ENCODE measurements around the gene PCSK5. TPM values are rescaled to one million over a fixed set of nuclear protein-coding genes. Genes with fewer than 3 reads are reported as not detected.

PCSK5 gene
- total and polyA plus RNA-seq, 2 experiments from 2014 or later: 59.1 to 71.7 TPM

GRCh38 chr9:75921391-75922127 is 31.1 kb downstream of the PCSK5 start:
- 80% methylated on average over 5 of the region's 5 CpGs for WGBS (ENCODE audit: low lambda C conversion rate, missing lambda C conversion rate)
- no peak for DNase-seq (ENCODE audit: low spot score)

GRCh38 chr9:75926385-75926784 is 35.9 kb downstream of the PCSK5 start:
- H3K27me3 ChIP-seq: no peaks in the 10 kb centered on the region
- H3K36me3 ChIP-seq (replicated peaks; ENCODE audit: insufficient read depth, low read depth): no peaks in the 10 kb centered on the region
- H3K79me2 ChIP-seq: peaks cover 88% of the 10 kb centered on the region
- H3K4me2 ChIP-seq: no peak overlapping the region
- H4K20me1 ChIP-seq (ENCODE audit: insufficient read depth, poor library complexity, severe bottlenecking): peaks cover 9% of the 10 kb centered on the region
- TF ChIP-seq EZH2phosphoT487 (IDR thresholded peaks at IDR 0.05; ENCODE audit: low read depth, severe bottlenecking, unreplicated experiment) (no peak), CTCF (IDR thresholded peaks at IDR 0.05; ENCODE audit: poor library complexity) (no peak), EZH2 (IDR thresholded peaks at IDR 0.05; ENCODE audit: borderline replicate concordance) (no peak)
- no peak for DNase-seq (ENCODE audit: low spot score)
- no peaks in the 10 kb centered on the region for H3K9me2 ChIP-seq (replicated peaks; ENCODE audit: insufficient read depth)
- H3K9me3 ChIP-seq (ENCODE audit: low read depth): no peaks in the 10 kb centered on the region
- WGBS (ENCODE audit: low lambda C conversion rate, missing lambda C conversion rate): 66% methylated on average over 2 of the region's 2 CpGs
- peaks cover 16% of the 10 kb centered on the region for H3K4me1 ChIP-seq (ENCODE audit: insufficient read depth)
- no peak overlapping the region for H3K4me3 ChIP-seq
- no peak overlapping the region for H3K27ac ChIP-seq
- no peak overlapping the region for H2AFZ ChIP-seq

More at GRCh38 chr9:75921391-75922127, 31.1 kb downstream of the PCSK5 start:
- Histone ChIP-seq H3K9me3 (ENCODE audit: low read depth) (no peaks in the 10 kb centered on the region), H3K4me1 (ENCODE audit: insufficient read depth) (no peaks in the 10 kb centered on the region), H3K27ac (no peak overlapping the region), H3K27me3 (no peaks in the 10 kb centered on the region), H3K4me3 (no peak overlapping the region), H2AFZ (no peak overlapping the region), H3K79me2 (peaks cover 100% of the 10 kb centered on the region), H4K20me1 (ENCODE audit: insufficient read depth, poor library complexity, severe bottlenecking) (peaks cover 9% of the 10 kb centered on the region), H3K36me3 (replicated peaks; ENCODE audit: insufficient read depth, low read depth) (no peaks in the 10 kb centered on the region), H3K9me2 (replicated peaks; ENCODE audit: insufficient read depth) (no peaks in the 10 kb centered on the region), H3K4me2 (no peak overlapping the region)
- TF ChIP-seq CTCF (IDR thresholded peaks at IDR 0.05; ENCODE audit: poor library complexity) (no peak), EZH2 (IDR thresholded peaks at IDR 0.05; ENCODE audit: borderline replicate concordance) (no peak), EZH2phosphoT487 (IDR thresholded peaks at IDR 0.05; ENCODE audit: low read depth, severe bottlenecking, unreplicated experiment) (no peak)

GRCh38 chr9:75927356-75927755 is 36.9 kb downstream of the PCSK5 start:
- H3K27ac ChIP-seq: peak overlapping the region; percentile 14
- H2AFZ ChIP-seq: no peak overlapping the region
- no peak overlapping the region for H3K4me2 ChIP-seq
- no peaks in the 10 kb centered on the region for H3K9me2 ChIP-seq (replicated peaks; ENCODE audit: insufficient read depth)
- H3K9me3 ChIP-seq (ENCODE audit: low read depth): no peaks in the 10 kb centered on the region
- no peaks in the 10 kb centered on the region for H3K36me3 ChIP-seq (replicated peaks; ENCODE audit: insufficient read depth, low read depth)
- no peak overlapping the region for H3K4me3 ChIP-seq
- H4K20me1 ChIP-seq (ENCODE audit: insufficient read depth, poor library complexity, severe bottlenecking): peaks cover 9% of the 10 kb centered on the region
- DNase-seq (ENCODE audit: low spot score): no peak
- TF ChIP-seq EZH2phosphoT487 (IDR thresholded peaks at IDR 0.05; ENCODE audit: low read depth, severe bottlenecking, unreplicated experiment): no peak
- TF ChIP-seq CTCF (IDR thresholded peaks at IDR 0.05; ENCODE audit: poor library complexity): no peak
- TF ChIP-seq EZH2 (IDR thresholded peaks at IDR 0.05; ENCODE audit: borderline replicate concordance): no peak
- H3K4me1 ChIP-seq (ENCODE audit: insufficient read depth): peaks cover 22% of the 10 kb centered on the region
- WGBS (ENCODE audit: low lambda C conversion rate, missing lambda C conversion rate): 67% methylated on average over 2 of the region's 2 CpGs
- H3K27me3 ChIP-seq: no peaks in the 10 kb centered on the region
- H3K79me2 ChIP-seq: peaks cover 88% of the 10 kb centered on the region
